Peyer's patch (tissue), 4 donors: ENCODE measurements around the gene OR9G4. TPM values are rescaled to one million over a fixed set of nuclear protein-coding genes. Genes with fewer than 3 reads are reported as not detected.

Source experiments
- DNase-seq, 3 donors: peaks; one replicate each; pipeline ENCODE4 v3.0.0-alpha.2; 2017 to 2019
- H3K27ac ChIP-seq, 4 donors: fragments of 200-600 bp; sonication (generic); one replicate each; pipeline ENCODE4 v1.5.1; 2016 to 2019
- H3K27me3 ChIP-seq, 2 donors: fragments of 200-600 bp; sonication (generic); one replicate each; pipeline ENCODE4 v1.5.1; 2019
- H3K36me3 ChIP-seq, 3 donors: fragments of 200-600 bp; sonication (generic); one replicate each; pipeline ENCODE4 v1.5.1; 2016 to 2019
- H3K4me1 ChIP-seq, 4 donors: fragments of 200-600 bp; sonication (generic); one replicate each; pipeline ENCODE4 v1.5.1; 2016 to 2019
- H3K4me3 ChIP-seq, 4 donors: fragments of 200-600 bp; sonication (generic); 1 replicate in 3 of 4; 2 replicates in 1 of 4; pipeline ENCODE4 v1.5.1; 2016 to 2019; ENCODE audit warnings: mild to moderate bottlenecking in 1 of 4
- H3K9me3 ChIP-seq, 4 donors: fragments of 200-600 bp; sonication (generic); one replicate each; pipeline ENCODE4 v1.5.1; 2016 to 2019; ENCODE audit warnings: mild to moderate bottlenecking in 1 of 4
- POLR2A ChIP-seq, 2 donors: fragments of 450-650 bp; IDR thresholded peaks; one replicate each; pipeline ENCODE4 v1.5.1; 2017; ENCODE audit warnings: antibody characterized with exemption in 2 of 2, mild to moderate bottlenecking in 2 of 2, moderate library complexity in 2 of 2
- small RNA-seq, 2 donors: library from RNA; depleted of rRNA; stranded (forward); fragments of <200 nt; gene quantifications; one replicate each; pipeline ENCODE3, GENCODE V24; 2016
- total RNA-seq, 4 donors: library from RNA; depleted of rRNA; stranded (reverse); fragments of >200 nt; gene quantifications; one replicate each; pipeline ENCODE4 v1.1.0, GENCODE V29; 2016
- TF ChIP-seq, protein P1 (sequence below), 6 experiments: fragments of 450-650 bp in 4 of 6; fragments of 200-600 bp in 2 of 6; sonication (generic) in 1 of 6; IDR thresholded peaks; one replicate each; pipeline ENCODE4 v1.5.1; 2017 to 2019; ENCODE audit warnings: antibody characterized with exemption in 6 of 6, mild to moderate bottlenecking in 3 of 6, moderate library complexity in 1 of 6

Gene OR9G4
- total RNA-seq, 4 donors from 2014 or later: not detected

DNA sequence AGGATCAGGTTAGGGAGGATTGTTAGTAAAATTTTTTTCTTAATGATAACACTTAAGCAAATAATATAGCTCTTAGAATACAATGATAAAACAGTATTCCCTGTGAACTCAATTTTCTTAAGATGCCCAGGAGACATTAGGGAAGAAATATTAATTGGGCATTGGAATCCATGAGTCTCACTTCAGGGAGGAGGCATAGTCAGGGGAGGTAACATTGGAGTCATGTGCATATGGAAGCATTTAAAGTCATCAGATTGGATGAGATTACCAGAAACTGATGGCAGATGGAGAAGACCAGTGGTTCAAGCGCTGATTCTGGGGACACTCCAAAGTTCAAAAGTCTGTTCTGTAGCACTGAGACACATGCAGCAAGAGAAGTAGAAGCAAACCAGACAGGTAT, 49.7 kb downstream of the OR9G4 start, which contains the start of gene OR9G1:
Gene OR9G1, plus strand, starts transcription at position 301 of the 400 bp plus-strand sequence. CDS start 1,293 bp downstream, outside the sequence.
- TF ChIP-seq POLR2A (IDR thresholded peaks at IDR 0.05): no peak
- TF ChIP-seq, protein P1, sequence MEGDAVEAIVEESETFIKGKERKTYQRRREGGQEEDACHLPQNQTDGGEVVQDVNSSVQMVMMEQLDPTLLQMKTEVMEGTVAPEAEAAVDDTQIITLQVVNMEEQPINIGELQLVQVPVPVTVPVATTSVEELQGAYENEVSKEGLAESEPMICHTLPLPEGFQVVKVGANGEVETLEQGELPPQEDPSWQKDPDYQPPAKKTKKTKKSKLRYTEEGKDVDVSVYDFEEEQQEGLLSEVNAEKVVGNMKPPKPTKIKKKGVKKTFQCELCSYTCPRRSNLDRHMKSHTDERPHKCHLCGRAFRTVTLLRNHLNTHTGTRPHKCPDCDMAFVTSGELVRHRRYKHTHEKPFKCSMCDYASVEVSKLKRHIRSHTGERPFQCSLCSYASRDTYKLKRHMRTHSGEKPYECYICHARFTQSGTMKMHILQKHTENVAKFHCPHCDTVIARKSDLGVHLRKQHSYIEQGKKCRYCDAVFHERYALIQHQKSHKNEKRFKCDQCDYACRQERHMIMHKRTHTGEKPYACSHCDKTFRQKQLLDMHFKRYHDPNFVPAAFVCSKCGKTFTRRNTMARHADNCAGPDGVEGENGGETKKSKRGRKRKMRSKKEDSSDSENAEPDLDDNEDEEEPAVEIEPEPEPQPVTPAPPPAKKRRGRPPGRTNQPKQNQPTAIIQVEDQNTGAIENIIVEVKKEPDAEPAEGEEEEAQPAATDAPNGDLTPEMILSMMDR (IDR thresholded peaks at IDR 0.05): no peak
- Histone ChIP-seq H3K4me1 (no peaks in the 10 kb centered on the region), H3K27ac (no peak within 1 kb of the TSS), H3K27me3 (no peaks in the 10 kb centered on the region), H3K36me3 (no peaks in the 10 kb centered on the region), H3K9me3 (no peaks in the 10 kb centered on the region), H3K4me3 (no peak within 1 kb of the TSS)
- DNase-seq: no peak

DNA sequence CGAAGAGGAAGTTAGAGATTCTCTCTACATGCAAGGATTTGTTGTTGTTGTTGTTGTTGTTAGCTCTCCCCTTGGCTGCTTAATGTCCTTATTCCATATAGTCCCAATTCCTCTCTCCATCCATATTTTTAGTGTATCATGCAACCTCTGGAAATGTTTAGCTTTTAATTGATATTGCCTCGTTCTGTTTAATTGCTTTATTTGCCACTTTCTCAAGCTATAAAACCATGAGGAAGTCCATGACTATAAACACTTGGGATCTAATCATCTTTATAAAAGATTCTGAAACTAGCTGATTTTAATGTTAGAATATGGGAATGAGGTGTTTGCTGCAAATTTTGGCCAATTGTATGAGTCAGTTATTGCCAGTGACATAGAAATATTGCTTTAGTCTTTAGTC, 55.1 kb downstream of the OR9G4 start:
- no peaks in the 10 kb centered on the region for H3K27me3 ChIP-seq
- no peak overlapping the region for H3K27ac ChIP-seq
- DNase-seq: no peak
- no peaks in the 10 kb centered on the region for H3K9me3 ChIP-seq
- no peaks in the 10 kb centered on the region for H3K36me3 ChIP-seq
- no peak overlapping the region for H3K4me3 ChIP-seq
- no peaks in the 10 kb centered on the region for H3K4me1 ChIP-seq
- TF ChIP-seq, protein P1 (IDR thresholded peaks at IDR 0.05): no peak
- no peak for TF ChIP-seq POLR2A (IDR thresholded peaks at IDR 0.05)

Small RNAs within 50 kb of the gene (small RNA-seq; reads per million reads assigned to genes)
- gene AP001803.1 (0 reads per million in 2 donors), gene MIR6128 (0 reads per million in 2 donors)

Other genes with a start within 250 kb of the OR9G4 start
- gene OR5M11, start 205.4 kb downstream of the OR9G4 start, total RNA-seq: not detected
- not detected for gene OR5M10, start 171.0 kb downstream of the OR9G4 start, total RNA-seq
- not detected for gene OR5M1, start 133.8 kb downstream of the OR9G4 start, total RNA-seq
- not detected for gene OR5AP2, start 106.3 kb downstream of the OR9G4 start, total RNA-seq
- not detected for gene OR5AR1, start 85.0 kb downstream of the OR9G4 start, total RNA-seq
- not detected for gene OR9G1, start 49.6 kb downstream of the OR9G4 start, total RNA-seq
- not detected for gene OR5AK2, start 240.2 kb upstream of the OR9G4 start, total RNA-seq